ENCODE measurements around the gene RBAK.

DNA sequence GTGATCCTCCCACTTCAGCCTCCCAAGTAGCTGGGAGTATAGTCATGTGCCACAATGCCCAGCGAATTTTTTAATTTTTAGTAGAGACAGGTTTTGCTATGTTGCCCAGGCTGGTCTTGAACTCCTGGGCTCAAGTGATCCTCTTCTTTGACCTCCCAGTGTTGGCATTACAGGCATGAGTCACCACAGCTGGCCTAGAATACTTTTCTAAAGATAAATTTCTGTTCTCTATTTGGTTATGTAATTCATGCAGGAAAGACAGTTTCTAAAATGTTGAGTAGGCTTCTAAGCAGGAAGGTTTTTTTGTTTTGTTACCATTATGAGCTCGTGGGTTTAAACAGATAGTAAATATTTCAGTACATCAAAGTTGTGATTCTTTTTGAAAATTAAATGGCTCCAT is 5.0 kb downstream of the RBAK start:
- TF ChIP-seq EZH2 (IDR thresholded peaks at IDR 0.05; ENCODE audit: borderline replicate concordance, low read length), result no peak
- TF ChIP-seq, protein P1, sequence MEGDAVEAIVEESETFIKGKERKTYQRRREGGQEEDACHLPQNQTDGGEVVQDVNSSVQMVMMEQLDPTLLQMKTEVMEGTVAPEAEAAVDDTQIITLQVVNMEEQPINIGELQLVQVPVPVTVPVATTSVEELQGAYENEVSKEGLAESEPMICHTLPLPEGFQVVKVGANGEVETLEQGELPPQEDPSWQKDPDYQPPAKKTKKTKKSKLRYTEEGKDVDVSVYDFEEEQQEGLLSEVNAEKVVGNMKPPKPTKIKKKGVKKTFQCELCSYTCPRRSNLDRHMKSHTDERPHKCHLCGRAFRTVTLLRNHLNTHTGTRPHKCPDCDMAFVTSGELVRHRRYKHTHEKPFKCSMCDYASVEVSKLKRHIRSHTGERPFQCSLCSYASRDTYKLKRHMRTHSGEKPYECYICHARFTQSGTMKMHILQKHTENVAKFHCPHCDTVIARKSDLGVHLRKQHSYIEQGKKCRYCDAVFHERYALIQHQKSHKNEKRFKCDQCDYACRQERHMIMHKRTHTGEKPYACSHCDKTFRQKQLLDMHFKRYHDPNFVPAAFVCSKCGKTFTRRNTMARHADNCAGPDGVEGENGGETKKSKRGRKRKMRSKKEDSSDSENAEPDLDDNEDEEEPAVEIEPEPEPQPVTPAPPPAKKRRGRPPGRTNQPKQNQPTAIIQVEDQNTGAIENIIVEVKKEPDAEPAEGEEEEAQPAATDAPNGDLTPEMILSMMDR (conservative IDR thresholded peaks at IDR 0.05 in 1 of 2, IDR thresholded peaks at IDR 0.05 in 1 of 2; ENCODE audit: extremely low read depth in 1 of 2, insufficient read depth in 1 of 2, low read depth in 1 of 2, low read length in 2 of 2), result no peak
